BE2C (cell line): ENCODE measurements around the gene RANBP3.

ENCODE experiments used
- DNase-seq: peaks from one replicate; pipeline ENCODE4 v3.0.0-alpha.2; 2020
- H3K27me3 ChIP-seq: fragments of 250-450 bp; sonication (Bioruptor Pico); 2 replicates; pipeline ENCODE4 v1.5.1; 2020; ENCODE audit warnings: mild to moderate bottlenecking
- H3K36me3 ChIP-seq: fragments of 250-450 bp; sonication (Bioruptor Pico); 2 replicates; pipeline ENCODE4 v1.5.1; 2020; ENCODE audit warnings: mild to moderate bottlenecking
- H3K4me1 ChIP-seq: fragments of 250-450 bp; sonication (Bioruptor Pico); 2 replicates; pipeline ENCODE4 v1.5.1; 2020
- H3K4me3 ChIP-seq: 2 replicates; pipeline ENCODE4 v1.5.1; 2011; ENCODE audit warnings: low read depth, low read length
- H3K9me3 ChIP-seq: fragments of 250-450 bp; sonication (Bioruptor Pico); 2 replicates; pipeline ENCODE4 v1.5.1; 2020
- TF ChIP-seq, protein P1 (sequence below): IDR thresholded peaks from 2 replicates; pipeline ENCODE4 v1.5.1; 2012; ENCODE audit warnings: mild to moderate bottlenecking, low read depth, low read length

Gene RANBP3

DNA sequence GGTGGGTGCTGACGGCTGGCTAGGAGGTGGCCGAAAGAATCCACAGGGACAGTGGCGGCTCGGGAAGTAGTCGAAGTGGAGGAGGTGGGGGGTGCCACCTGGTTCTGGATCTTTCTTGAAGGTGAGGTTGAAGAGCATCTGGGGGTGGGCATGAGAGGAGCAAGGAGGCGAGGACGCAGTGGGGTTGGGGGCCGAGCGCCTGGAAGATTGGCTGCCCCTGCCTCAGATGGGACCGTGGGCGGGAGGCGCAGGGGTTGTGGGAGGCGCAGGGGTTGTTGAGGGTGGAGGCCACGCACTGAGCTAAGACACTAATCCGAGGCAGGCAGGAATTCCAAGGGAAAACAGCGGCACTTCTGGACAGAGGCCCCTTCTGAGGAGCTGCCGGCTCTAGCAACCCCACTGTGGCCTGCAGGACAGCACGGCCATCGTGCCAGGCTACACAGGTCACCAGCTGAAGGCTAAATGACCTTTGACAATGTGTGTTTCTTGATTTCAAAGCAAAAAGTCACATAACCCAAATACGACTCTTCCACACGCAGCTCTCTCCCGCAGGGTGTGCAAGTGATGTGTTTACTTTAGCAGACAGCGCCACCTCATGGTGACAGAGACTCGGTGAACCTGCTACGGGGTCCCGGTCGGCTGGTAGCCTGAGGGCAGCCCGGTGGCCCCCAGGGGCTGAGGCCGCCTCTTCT lies 44.1 kb upstream of the RANBP3 start:
- DNase-seq, result peak; percentile 91
- H3K4me1 ChIP-seq, result no peaks in the 10 kb centered on the region

DNA sequence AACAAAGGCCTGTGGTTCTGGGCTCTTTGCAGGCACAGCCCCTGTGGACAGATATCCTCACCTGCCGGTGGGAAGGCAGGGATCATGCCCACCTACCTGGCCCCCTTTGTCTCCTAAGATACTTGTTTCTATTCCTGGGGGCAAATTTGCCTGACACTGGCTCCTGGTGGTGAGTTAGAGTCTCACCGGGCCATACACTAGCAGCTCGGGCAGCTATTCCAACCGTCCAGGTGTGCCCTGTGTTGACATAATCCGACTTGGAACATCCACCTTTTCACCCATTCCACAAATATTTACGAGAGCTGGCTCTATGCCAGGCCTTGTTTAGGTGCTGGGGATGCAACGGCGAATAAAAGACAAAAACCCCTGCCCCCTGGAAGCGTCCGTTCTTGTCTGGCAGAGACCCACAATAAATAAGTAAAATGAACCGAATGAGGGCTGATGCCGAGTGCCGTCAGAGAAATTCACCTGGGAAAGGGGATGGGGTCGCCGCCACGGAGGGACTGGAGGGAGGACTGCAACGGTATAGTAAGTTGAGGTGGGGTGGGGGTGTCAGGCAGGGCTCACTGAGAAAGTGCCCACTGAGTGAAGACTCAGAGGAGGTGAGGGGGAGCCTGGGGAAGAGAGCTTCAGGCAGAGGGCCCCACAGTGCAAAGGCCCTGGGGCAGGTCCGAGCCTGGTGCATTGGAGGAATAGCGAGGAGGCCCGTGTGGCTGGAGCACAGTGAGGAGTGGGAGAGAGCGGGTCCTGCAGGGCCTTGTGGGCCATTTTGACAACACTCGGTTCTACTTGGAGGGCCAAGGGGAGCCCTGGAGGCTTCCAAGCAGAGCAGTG lies 43.2 kb upstream of the RANBP3 start:
- H3K9me3 ChIP-seq, result no peaks in the 10 kb centered on the region
- H3K4me1 ChIP-seq, result no peaks in the 10 kb centered on the region
- no peaks in the 10 kb centered on the region for H3K27me3 ChIP-seq
- H3K36me3 ChIP-seq, result no peaks in the 10 kb centered on the region
- H3K4me3 ChIP-seq, result no peak overlapping the region
- TF ChIP-seq, protein P1, sequence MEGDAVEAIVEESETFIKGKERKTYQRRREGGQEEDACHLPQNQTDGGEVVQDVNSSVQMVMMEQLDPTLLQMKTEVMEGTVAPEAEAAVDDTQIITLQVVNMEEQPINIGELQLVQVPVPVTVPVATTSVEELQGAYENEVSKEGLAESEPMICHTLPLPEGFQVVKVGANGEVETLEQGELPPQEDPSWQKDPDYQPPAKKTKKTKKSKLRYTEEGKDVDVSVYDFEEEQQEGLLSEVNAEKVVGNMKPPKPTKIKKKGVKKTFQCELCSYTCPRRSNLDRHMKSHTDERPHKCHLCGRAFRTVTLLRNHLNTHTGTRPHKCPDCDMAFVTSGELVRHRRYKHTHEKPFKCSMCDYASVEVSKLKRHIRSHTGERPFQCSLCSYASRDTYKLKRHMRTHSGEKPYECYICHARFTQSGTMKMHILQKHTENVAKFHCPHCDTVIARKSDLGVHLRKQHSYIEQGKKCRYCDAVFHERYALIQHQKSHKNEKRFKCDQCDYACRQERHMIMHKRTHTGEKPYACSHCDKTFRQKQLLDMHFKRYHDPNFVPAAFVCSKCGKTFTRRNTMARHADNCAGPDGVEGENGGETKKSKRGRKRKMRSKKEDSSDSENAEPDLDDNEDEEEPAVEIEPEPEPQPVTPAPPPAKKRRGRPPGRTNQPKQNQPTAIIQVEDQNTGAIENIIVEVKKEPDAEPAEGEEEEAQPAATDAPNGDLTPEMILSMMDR, result no peak
- no peak for DNase-seq

More for the DNA sequence above, 44.1 kb upstream of the RANBP3 start:
- Histone ChIP-seq H3K4me3 (no peak overlapping the region), H3K27me3 (no peaks in the 10 kb centered on the region), H3K36me3 (no peaks in the 10 kb centered on the region), H3K9me3 (no peaks in the 10 kb centered on the region)
- TF ChIP-seq, protein P1, result peak; percentile 85

DNA sequence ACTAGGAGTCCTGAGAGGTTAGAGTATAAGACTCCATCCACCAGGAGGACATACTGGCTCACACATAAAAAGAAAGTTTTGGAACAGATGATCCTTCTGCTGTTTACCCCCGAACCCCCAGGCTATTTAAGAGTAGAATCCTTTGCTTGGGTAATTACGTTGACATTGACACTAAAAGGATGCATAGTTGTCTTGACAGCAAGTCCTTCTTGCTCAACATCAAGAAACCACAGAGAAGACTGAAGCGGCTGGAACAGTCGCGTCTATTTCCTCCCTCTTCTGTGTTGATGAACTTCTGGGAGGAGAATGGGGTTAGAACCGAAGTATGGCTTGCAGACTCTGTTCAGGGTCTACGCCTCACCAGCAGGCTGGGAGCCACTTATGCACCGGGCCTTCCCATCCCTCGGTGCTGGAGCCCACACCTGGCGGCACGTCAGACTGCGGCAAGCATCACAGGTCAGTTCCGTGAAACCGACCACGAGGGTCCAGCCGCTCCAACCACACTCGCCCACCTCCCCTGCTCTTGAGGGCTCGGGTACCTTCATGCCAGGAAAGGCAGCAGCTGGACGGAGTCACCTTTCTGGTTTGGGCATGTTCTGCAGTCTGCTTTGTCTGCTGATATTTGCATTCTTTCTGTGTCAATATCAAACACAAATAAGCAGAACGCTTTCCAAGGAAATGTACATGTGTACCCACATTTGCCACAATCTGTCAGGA lies 42.4 kb upstream of the RANBP3 start:
- no peaks in the 10 kb centered on the region for H3K4me1 ChIP-seq
- TF ChIP-seq, protein P1, result no peak
- H3K27me3 ChIP-seq, result no peaks in the 10 kb centered on the region
- DNase-seq, result no peak
- no peaks in the 10 kb centered on the region for H3K36me3 ChIP-seq
- H3K4me3 ChIP-seq, result no peak overlapping the region
- H3K9me3 ChIP-seq, result no peaks in the 10 kb centered on the region

GRCh38 chr19:6018786-6019185 lies 40.8 kb upstream of the RANBP3 start:
- Histone ChIP-seq H3K4me3 (no peak overlapping the region), H3K4me1 (no peaks in the 10 kb centered on the region), H3K36me3 (no peaks in the 10 kb centered on the region), H3K9me3 (no peaks in the 10 kb centered on the region), H3K27me3 (no peaks in the 10 kb centered on the region)
- TF ChIP-seq, protein P1, result peak; percentile 34
- no peak for DNase-seq

DNA sequence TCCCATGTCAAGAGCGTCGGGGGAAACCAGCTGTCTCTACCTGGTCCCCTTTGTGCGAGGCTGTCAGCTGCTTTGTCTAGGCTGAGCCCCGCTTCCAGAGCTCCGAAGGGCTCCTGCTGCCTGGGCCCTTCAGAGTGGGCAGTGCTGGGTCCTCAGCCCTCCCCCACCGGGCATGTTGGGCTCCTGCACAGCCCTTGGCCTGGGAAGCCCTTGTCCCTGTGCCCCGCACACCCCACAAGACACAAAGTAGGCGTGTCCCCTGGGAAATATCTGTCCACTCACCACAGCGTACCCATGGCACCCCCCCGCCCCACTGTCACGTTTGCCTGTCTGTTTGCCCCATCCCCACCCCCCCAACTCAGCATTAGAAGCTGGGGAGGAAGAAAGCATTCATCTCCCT lies 39.6 kb upstream of the RANBP3 start:
- TF ChIP-seq, protein P1, result no peak
- Histone ChIP-seq H3K27me3 (no peaks in the 10 kb centered on the region), H3K4me3 (no peak overlapping the region), H3K9me3 (no peaks in the 10 kb centered on the region), H3K4me1 (no peaks in the 10 kb centered on the region), H3K36me3 (no peaks in the 10 kb centered on the region)
- no peak for DNase-seq
